OCI-LY1 (cell line): ENCODE results near the gene CLRN1.

ENCODE experiments used
- H2AFZ ChIP-seq: fragments of 200-600 bp; sonication (generic), shearing (Covaris generic); 2 replicates; pipeline ENCODE4 v1.6.0; 2014; ENCODE audit warnings: antibody characterized with exemption, mild to moderate bottlenecking, low read length
- H3F3A ChIP-seq: fragments of 200-600 bp; sonication (generic), shearing (Covaris generic); 2 replicates; pipeline ENCODE4 v1.6.0; 2014; ENCODE audit warnings: mild to moderate bottlenecking, antibody characterized with exemption, low read length, moderate library complexity; ENCODE audit not compliant: insufficient read depth
- H3K27ac ChIP-seq: fragments of 200-600 bp; sonication (generic); 2 replicates; pipeline ENCODE4 v1.5.1; 2014; ENCODE audit warnings: low read length, mixed run types, mild to moderate bottlenecking, low read depth; ENCODE audit not compliant: poor library complexity, severe bottlenecking
- H3K27me3 ChIP-seq: fragments of 200-600 bp; sonication (generic); 2 replicates; pipeline ENCODE4 v1.6.0; 2014; ENCODE audit warnings: antibody characterized with exemption, mild to moderate bottlenecking, low read length, moderate library complexity; ENCODE audit not compliant: insufficient read depth
- H3K36me3 ChIP-seq: fragments of 200-600 bp; sonication (generic); 2 replicates; pipeline ENCODE4 v1.6.1; 2014; ENCODE audit warnings: mild to moderate bottlenecking, antibody characterized with exemption, low read length, moderate library complexity, mixed read lengths; ENCODE audit not compliant: insufficient read depth
- H3K4me1 ChIP-seq: fragments of 200-600 bp; sonication (generic); 2 replicates; pipeline ENCODE4 v1.5.1; 2014; ENCODE audit warnings: mild to moderate bottlenecking, low read length, moderate library complexity; ENCODE audit not compliant: insufficient read depth, severe bottlenecking
- H3K4me2 ChIP-seq: fragments of 200-600 bp; sonication (generic), shearing (Covaris generic); 2 replicates; pipeline ENCODE4 v1.6.1; 2014; ENCODE audit warnings: low read length
- H3K4me3 ChIP-seq: fragments of 200-600 bp; sonication (generic); 2 replicates; pipeline ENCODE4 v1.5.1; 2014; ENCODE audit warnings: low read length, low read depth, mild to moderate bottlenecking, mixed read lengths; ENCODE audit not compliant: poor library complexity, severe bottlenecking
- H3K79me2 ChIP-seq: fragments of 200-600 bp; shearing (Covaris generic); 2 replicates; pipeline ENCODE4 v1.6.1; 2016; ENCODE audit warnings: mixed run types, low read length, mixed read lengths; ENCODE audit not compliant: insufficient read depth
- H3K9ac ChIP-seq: fragments of 200-600 bp; sonication (generic), shearing (Covaris generic); 2 replicates; pipeline ENCODE4 v1.6.1; 2014; ENCODE audit warnings: mild to moderate bottlenecking, low read length, mixed read lengths
- H3K9me2 ChIP-seq: fragments of 200-600 bp; sonication (generic), shearing (Covaris generic); 2 replicates; pipeline ENCODE4 v1.6.1; 2014; ENCODE audit warnings: low read depth, mild to moderate bottlenecking, low read length, mixed read lengths
- H3K9me3 ChIP-seq: fragments of 200-600 bp; shearing (Covaris generic); 2 replicates; pipeline ENCODE4 v1.6.1; 2014; ENCODE audit warnings: low read length, mixed read lengths
- H4K20me1 ChIP-seq: fragments of 200-600 bp; sonication (generic), shearing (Covaris generic); 2 replicates; pipeline ENCODE4 v1.6.0; 2016; ENCODE audit warnings: mild to moderate bottlenecking, low read length; ENCODE audit not compliant: insufficient read depth
- CTCF ChIP-seq: fragments of 200-600 bp; sonication (generic), shearing (Covaris generic); IDR thresholded peaks from 2 replicates; pipeline ENCODE4 v1.5.1; 2017; ENCODE audit warnings: mild to moderate bottlenecking, antibody characterized with exemption, low read length, moderate library complexity, mixed read lengths
- EZH2 ChIP-seq: fragments of 200-600 bp; sonication (generic), shearing (Covaris generic); IDR thresholded peaks from 2 replicates; pipeline ENCODE4 v1.8.0; 2017; ENCODE audit warnings: borderline replicate concordance, mixed run types, mild to moderate bottlenecking, antibody characterized with exemption, low read length, moderate library complexity, mixed read lengths

Gene CLRN1

GRCh38 chr3:150961949-150962348, 10.6 kb downstream of the CLRN1 start:
- Histone ChIP-seq H3K27me3 (peaks cover 16% of the 10 kb centered on the region; the same call in 1 of the 2 replicates), H3K4me2 (no peak overlapping the region), H3K9me2 (no peaks in the 10 kb centered on the region), H3K4me3 (no peak overlapping the region), H3K9ac (no peak overlapping the region), H3K79me2 (no peaks in the 10 kb centered on the region), H4K20me1 (no peaks in the 10 kb centered on the region), H3K36me3 (no peaks in the 10 kb centered on the region), H2AFZ (no peak overlapping the region), H3K4me1 (no peaks in the 10 kb centered on the region), H3K27ac (no peak overlapping the region), H3K9me3 (no peaks in the 10 kb centered on the region), H3F3A (no peaks in the 10 kb centered on the region)
- TF ChIP-seq CTCF: no peak
- TF ChIP-seq EZH2: no peak

- Histone ChIP-seq H3K4me1 (no peaks in the 10 kb centered on the region), H2AFZ (no peak overlapping the region), H3K27ac (no peak overlapping the region), H3K27me3 (peaks cover 16% of the 10 kb centered on the region; the same call in 1 of the 2 replicates), H3K79me2 (no peaks in the 10 kb centered on the region), H3F3A (no peaks in the 10 kb centered on the region), H3K36me3 (no peaks in the 10 kb centered on the region), H4K20me1 (no peaks in the 10 kb centered on the region), H3K9me3 (no peaks in the 10 kb centered on the region), H3K4me3 (no peak overlapping the region), H3K9ac (no peak overlapping the region), H3K9me2 (no peaks in the 10 kb centered on the region), H3K4me2 (no peak overlapping the region)
- TF ChIP-seq EZH2 (no peak), CTCF (no peak)
These were observed 11.5 kb downstream of the CLRN1 start for GRCh38 chr3:150960708-150961684.

- Histone ChIP-seq H3K27me3 (peaks cover 16% of the 10 kb centered on the region; the same call in 1 of the 2 replicates), H3F3A (no peaks in the 10 kb centered on the region), H3K27ac (no peak overlapping the region), H3K4me3 (no peak overlapping the region), H3K9me2 (no peaks in the 10 kb centered on the region), H4K20me1 (no peaks in the 10 kb centered on the region), H3K4me2 (no peak overlapping the region), H2AFZ (no peak overlapping the region), H3K36me3 (no peaks in the 10 kb centered on the region), H3K79me2 (no peaks in the 10 kb centered on the region), H3K4me1 (no peaks in the 10 kb centered on the region), H3K9ac (no peak overlapping the region), H3K9me3 (no peaks in the 10 kb centered on the region)
- TF ChIP-seq EZH2 (no peak), CTCF (no peak)
These were observed 13.8 kb downstream of the CLRN1 start for GRCh38 chr3:150958683-150959082.
